Peyer's patch (tissue), 4 donors: Measurements from ENCODE around the gene KCNQ5.

Experiments
- CTCF ChIP-seq, 6 experiments: fragments of 450-650 bp in 4 of 6; fragments of 200-600 bp in 2 of 6; sonication (generic) in 1 of 6; IDR thresholded peaks; one replicate each; pipeline ENCODE4 v1.5.1; 2017 to 2019; ENCODE audit warnings: antibody characterized with exemption in 6 of 6, mild to moderate bottlenecking in 3 of 6, moderate library complexity in 1 of 6
- POLR2A ChIP-seq, 2 donors: fragments of 450-650 bp; IDR thresholded peaks; one replicate each; pipeline ENCODE4 v1.5.1; 2017; ENCODE audit warnings: antibody characterized with exemption in 2 of 2, mild to moderate bottlenecking in 2 of 2, moderate library complexity in 2 of 2

- TF ChIP-seq CTCF (IDR thresholded peaks at IDR 0.05) (no peak), POLR2A (IDR thresholded peaks at IDR 0.05) (no peak)
Observed at GRCh38 chr6:72943699-72944098, 321.8 kb downstream of the KCNQ5 start.
